Neural progenitor cell (in vitro differentiated cells): ENCODE data around the gene GBP5. TPM values are rescaled to one million over a fixed set of nuclear protein-coding genes. Genes with fewer than 3 reads are reported as not detected.

ENCODE experiments used
- DNase-seq: peaks from one replicate; pipeline ENCODE4 v3.0.0-alpha.2; 2016; ENCODE audit warnings: low spot score
- H2AFZ ChIP-seq: fragments of 200-600 bp; sonication (generic); replicated peaks from 2 replicates; pipeline ENCODE4 v1.6.1; 2016; ENCODE audit warnings: antibody characterized with exemption
- H3F3A ChIP-seq: fragments of 200-600 bp; sonication (generic); 2 replicates; pipeline ENCODE4 v1.6.1; 2016; ENCODE audit warnings: antibody characterized with exemption, low read depth
- H3K27ac ChIP-seq: fragments of 200-600 bp; sonication (generic); 2 replicates; pipeline ENCODE4 v1.5.1; 2016; ENCODE audit warnings: mild to moderate bottlenecking
- H3K27me3 ChIP-seq: fragments of 200-600 bp; sonication (generic); 2 replicates; pipeline ENCODE4 v1.6.1; 2016; ENCODE audit warnings: mild to moderate bottlenecking, moderate library complexity
- H3K36me3 ChIP-seq: fragments of 200-600 bp; sonication (generic); 2 replicates; pipeline ENCODE4 v1.5.1; 2016
- H3K4me1 ChIP-seq: fragments of 200-600 bp; sonication (generic); 2 replicates; pipeline ENCODE4 v1.6.1; 2016; ENCODE audit warnings: mixed run types
- H3K4me2 ChIP-seq: fragments of 200-600 bp; sonication (generic); 2 replicates; pipeline ENCODE4 v1.6.1; 2016
- H3K4me3 ChIP-seq: fragments of 200-600 bp; sonication (generic); 2 replicates; pipeline ENCODE4 v1.5.1; 2016
- H3K79me2 ChIP-seq: fragments of 200-600 bp; sonication (generic); 2 replicates; pipeline ENCODE4 v1.6.1; 2016; ENCODE audit warnings: low read depth
- H3K9ac ChIP-seq: fragments of 200-600 bp; sonication (generic); 2 replicates; pipeline ENCODE4 v1.6.1; 2016
- H3K9me3 ChIP-seq: fragments of 200-600 bp; sonication (generic); 2 replicates; pipeline ENCODE4 v1.5.1; 2016; ENCODE audit warnings: low read depth
- H4K20me1 ChIP-seq: fragments of 200-600 bp; sonication (generic); 2 replicates; pipeline ENCODE4 v1.6.1; 2016; ENCODE audit warnings: low read depth
- H3K27ac Mint-ChIP-seq: 3 replicates; pipeline ENCODE4 v1.8.0; 2021; ENCODE audit warnings: mixed read lengths
- H3K27me3 Mint-ChIP-seq: 2 replicates; pipeline ENCODE4 v1.8.0; 2022; ENCODE audit warnings: low read depth, mild to moderate bottlenecking, inconsistent platforms, moderate library complexity, mixed read lengths; ENCODE audit not compliant: insufficient read depth
- H3K36me3 Mint-ChIP-seq: 3 replicates; pipeline ENCODE4 v1.8.0; 2021; ENCODE audit warnings: mixed read lengths
- H3K4me1 Mint-ChIP-seq: 3 replicates; pipeline ENCODE4 v1.8.0; 2021; ENCODE audit warnings: mixed read lengths
- H3K4me3 Mint-ChIP-seq: 3 replicates; pipeline ENCODE4 v1.8.0; 2021; ENCODE audit warnings: mild to moderate bottlenecking, moderate library complexity, mixed read lengths
- H3K9me3 Mint-ChIP-seq: 3 replicates; pipeline ENCODE4 v1.8.0; 2020; ENCODE audit warnings: mixed read lengths
- CTCF ChIP-seq: fragments of 200-600 bp; sonication (generic); IDR thresholded peaks from 2 replicates; pipeline ENCODE4 v1.5.1; 2017; ENCODE audit warnings: antibody characterized with exemption, mild to moderate bottlenecking
- EZH2 ChIP-seq: fragments of 200-600 bp; sonication (generic); IDR thresholded peaks from 2 replicates; pipeline ENCODE4 v1.6.1; 2017; ENCODE audit warnings: antibody characterized with exemption, mild to moderate bottlenecking, moderate library complexity
- EZH2phosphoT487 ChIP-seq: fragments of 200-600 bp; sonication (generic); IDR thresholded peaks from 2 replicates; pipeline ENCODE4 v1.6.1; 2017; ENCODE audit warnings: antibody characterized with exemption
- total RNA-seq: library from RNA; depleted of rRNA; stranded (reverse); fragments of >200 nt; gene quantifications from 2 replicates; pipeline ENCODE4 v1.2.3, GENCODE V29; 2015; ENCODE audit warnings: low replicate concordance

Gene GBP5
- total RNA-seq, 1 donor from 2014 or later, result not detected

- no peak overlapping the region for H3K27ac ChIP-seq
- Mint-ChIP-seq H3K9me3 (peaks cover 11% of the 10 kb centered on the region), H3K4me3 (no peak overlapping the region), H3K36me3 (no peaks in the 10 kb centered on the region), H3K27me3 (no peaks in the 10 kb centered on the region), H3K4me1 (no peaks in the 10 kb centered on the region), H3K27ac (no peak overlapping the region)
- H3K4me1 ChIP-seq, result no peaks in the 10 kb centered on the region
- H3K4me2 ChIP-seq, result no peak overlapping the region
- TF ChIP-seq CTCF, result no peak
- no peak for TF ChIP-seq EZH2
- TF ChIP-seq EZH2phosphoT487, result no peak
- H3K79me2 ChIP-seq, result no peaks in the 10 kb centered on the region
- no peaks in the 10 kb centered on the region for H4K20me1 ChIP-seq
- H3K27me3 ChIP-seq, result no peaks in the 10 kb centered on the region
- no peaks in the 10 kb centered on the region for H3F3A ChIP-seq
- no peak for DNase-seq
- H2AFZ ChIP-seq, result no peak overlapping the region
- no peaks in the 10 kb centered on the region for H3K36me3 ChIP-seq
- H3K9ac ChIP-seq, result no peak overlapping the region
- no peaks in the 10 kb centered on the region for H3K9me3 ChIP-seq
- no peak overlapping the region for H3K4me3 ChIP-seq
Observed at GRCh38 chr1:89291276-89291675, 18.6 kb upstream of the GBP5 start.

- H3K4me2 ChIP-seq, result no peak overlapping the region
- H3K4me1 Mint-ChIP-seq, result no peaks in the 10 kb centered on the region
- H3K9me3 Mint-ChIP-seq, result peaks cover under 1% of the 10 kb centered on the region
- DNase-seq, result no peak
- no peaks in the 10 kb centered on the region for H3K27me3 ChIP-seq
- no peak for TF ChIP-seq EZH2
- TF ChIP-seq EZH2phosphoT487, result no peak
- no peak for TF ChIP-seq CTCF
- no peak overlapping the region for H2AFZ ChIP-seq
- H3K36me3 Mint-ChIP-seq, result no peaks in the 10 kb centered on the region
- no peak overlapping the region for H3K4me3 Mint-ChIP-seq
- no peaks in the 10 kb centered on the region for H3K79me2 ChIP-seq
- H3K27ac ChIP-seq, result no peak overlapping the region
- H3F3A ChIP-seq, result no peaks in the 10 kb centered on the region
- no peak overlapping the region for H3K9ac ChIP-seq
- H4K20me1 ChIP-seq, result no peaks in the 10 kb centered on the region
- no peaks in the 10 kb centered on the region for H3K36me3 ChIP-seq
- no peaks in the 10 kb centered on the region for H3K4me1 ChIP-seq
- H3K9me3 ChIP-seq, result no peaks in the 10 kb centered on the region
- H3K4me3 ChIP-seq, result no peak overlapping the region
- no peak overlapping the region for H3K27ac Mint-ChIP-seq
- H3K27me3 Mint-ChIP-seq, result no peaks in the 10 kb centered on the region
Observed at GRCh38 chr1:89288051-89288340, 15.3 kb upstream of the GBP5 start.

- no peaks in the 10 kb centered on the region for H3K4me1 Mint-ChIP-seq
- H3K4me2 ChIP-seq, result no peak overlapping the region
Observed at GRCh38 chr1:89287181-89288050, 14.8 kb upstream of the GBP5 start.

More at GRCh38 chr1:89287181-89288050, 14.8 kb upstream of the GBP5 start:
- Histone ChIP-seq H3K27me3 (no peaks in the 10 kb centered on the region), H3K36me3 (no peaks in the 10 kb centered on the region), H3K27ac (no peak overlapping the region), H3K79me2 (no peaks in the 10 kb centered on the region), H3K4me1 (no peaks in the 10 kb centered on the region), H2AFZ (no peak overlapping the region), H3K4me3 (no peak overlapping the region), H4K20me1 (no peaks in the 10 kb centered on the region), H3F3A (no peaks in the 10 kb centered on the region), H3K9ac (no peak overlapping the region), H3K9me3 (no peaks in the 10 kb centered on the region)
- TF ChIP-seq EZH2phosphoT487, result no peak
- TF ChIP-seq CTCF, result no peak
- no peak for TF ChIP-seq EZH2
- no peaks in the 10 kb centered on the region for H3K36me3 Mint-ChIP-seq
- H3K4me3 Mint-ChIP-seq, result no peak overlapping the region
- DNase-seq, result no peak
- H3K27me3 Mint-ChIP-seq, result no peaks in the 10 kb centered on the region
- H3K27ac Mint-ChIP-seq, result no peak overlapping the region
- H3K9me3 Mint-ChIP-seq, result no peaks in the 10 kb centered on the region
